Measurements from ENCODE around the gene TTC33.

Gene TTC33

DNA sequence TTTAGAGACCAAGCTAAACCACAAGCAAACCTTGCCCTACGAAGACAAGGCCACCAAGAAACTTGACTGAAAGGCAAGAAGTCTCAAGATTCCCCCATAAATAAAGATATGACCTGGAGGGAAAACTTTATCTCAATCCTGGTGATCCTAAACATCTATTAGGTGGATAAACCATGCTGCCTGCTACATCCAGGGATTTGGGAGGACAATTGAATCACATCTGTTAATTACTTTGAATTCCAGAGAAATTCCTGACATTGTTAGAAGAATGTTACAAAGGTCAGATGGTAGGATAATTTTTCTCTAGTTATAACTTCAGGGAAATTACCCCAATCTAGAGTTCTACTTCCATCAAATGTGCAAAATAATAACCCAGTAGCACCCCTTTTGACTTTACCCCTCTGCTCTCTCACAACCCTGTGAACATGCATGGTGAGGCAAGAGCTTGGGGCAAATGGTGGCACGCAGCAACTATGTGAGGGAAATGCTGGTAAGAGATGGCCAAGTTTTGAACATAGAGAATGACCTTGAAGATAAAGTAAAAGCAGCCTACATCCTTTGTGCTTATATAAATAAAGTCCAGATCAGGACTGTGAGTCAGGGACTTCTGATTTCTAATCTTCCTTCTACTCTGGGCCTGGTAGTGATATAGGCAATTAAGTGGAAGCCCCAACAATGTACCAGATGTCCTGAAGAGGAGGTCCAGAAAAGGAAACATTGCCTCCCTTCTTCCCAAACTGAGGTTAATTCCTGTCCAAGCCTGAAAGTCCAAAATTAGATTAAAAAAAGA lies 133.1 kb downstream of the TTC33 start:
- no peaks in the 10 kb centered on the region for H3K4me1 ChIP-seq (ENCODE audit: low read length)
- H3K4me2 ChIP-seq (ENCODE audit: low read length): no peak overlapping the region
- no peak overlapping the region for H3K9ac ChIP-seq (ENCODE audit: low read length)
- no peak overlapping the region for H3K27ac ChIP-seq (ENCODE audit: low read length)
- H3K27me3 ChIP-seq (ENCODE audit: low read depth, low read length): no peaks in the 10 kb centered on the region
- no peaks in the 10 kb centered on the region for H4K20me1 ChIP-seq (ENCODE audit: insufficient read depth, low read length)
- H3K79me2 ChIP-seq (ENCODE audit: low read length): no peaks in the 10 kb centered on the region
- no peaks in the 10 kb centered on the region for H3K36me3 ChIP-seq (replicated peaks; ENCODE audit: low read depth, low read length)
- no peaks in the 10 kb centered on the region for H3K9me3 ChIP-seq (ENCODE audit: insufficient read depth, low read length)
- no peak overlapping the region for H3K4me3 ChIP-seq (ENCODE audit: low read length)
- TF ChIP-seq, protein P1, sequence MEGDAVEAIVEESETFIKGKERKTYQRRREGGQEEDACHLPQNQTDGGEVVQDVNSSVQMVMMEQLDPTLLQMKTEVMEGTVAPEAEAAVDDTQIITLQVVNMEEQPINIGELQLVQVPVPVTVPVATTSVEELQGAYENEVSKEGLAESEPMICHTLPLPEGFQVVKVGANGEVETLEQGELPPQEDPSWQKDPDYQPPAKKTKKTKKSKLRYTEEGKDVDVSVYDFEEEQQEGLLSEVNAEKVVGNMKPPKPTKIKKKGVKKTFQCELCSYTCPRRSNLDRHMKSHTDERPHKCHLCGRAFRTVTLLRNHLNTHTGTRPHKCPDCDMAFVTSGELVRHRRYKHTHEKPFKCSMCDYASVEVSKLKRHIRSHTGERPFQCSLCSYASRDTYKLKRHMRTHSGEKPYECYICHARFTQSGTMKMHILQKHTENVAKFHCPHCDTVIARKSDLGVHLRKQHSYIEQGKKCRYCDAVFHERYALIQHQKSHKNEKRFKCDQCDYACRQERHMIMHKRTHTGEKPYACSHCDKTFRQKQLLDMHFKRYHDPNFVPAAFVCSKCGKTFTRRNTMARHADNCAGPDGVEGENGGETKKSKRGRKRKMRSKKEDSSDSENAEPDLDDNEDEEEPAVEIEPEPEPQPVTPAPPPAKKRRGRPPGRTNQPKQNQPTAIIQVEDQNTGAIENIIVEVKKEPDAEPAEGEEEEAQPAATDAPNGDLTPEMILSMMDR (IDR thresholded peaks at IDR 0.05; ENCODE audit: low read depth, low read length): no peak
- TF ChIP-seq EZH2phosphoT487 (IDR thresholded peaks at IDR 0.05; ENCODE audit: low read depth): no peak
- H2AFZ ChIP-seq (ENCODE audit: low read depth, low read length): no peak overlapping the region

- TF ChIP-seq EZH2phosphoT487 (IDR thresholded peaks at IDR 0.05; ENCODE audit: low read depth): no peak
- TF ChIP-seq, protein P1 (IDR thresholded peaks at IDR 0.05; ENCODE audit: low read depth, low read length): no peak
- Histone ChIP-seq H3K4me1 (ENCODE audit: low read length) (peaks cover 20% of the 10 kb centered on the region), H3K27ac (ENCODE audit: low read length) (no peak overlapping the region), H3K79me2 (ENCODE audit: low read length) (no peaks in the 10 kb centered on the region), H3K4me2 (ENCODE audit: low read length) (no peak overlapping the region), H3K9ac (ENCODE audit: low read length) (no peak overlapping the region), H4K20me1 (ENCODE audit: insufficient read depth, low read length) (no peaks in the 10 kb centered on the region), H3K4me3 (ENCODE audit: low read length) (no peak overlapping the region), H2AFZ (ENCODE audit: low read depth, low read length) (no peak overlapping the region), H3K36me3 (replicated peaks; ENCODE audit: low read depth, low read length) (no peaks in the 10 kb centered on the region), H3K27me3 (ENCODE audit: low read depth, low read length) (no peaks in the 10 kb centered on the region), H3K9me3 (ENCODE audit: insufficient read depth, low read length) (no peaks in the 10 kb centered on the region)
Measured at GRCh38 chr5:40619421-40619820, 136.3 kb downstream of the TTC33 start.

DNA sequence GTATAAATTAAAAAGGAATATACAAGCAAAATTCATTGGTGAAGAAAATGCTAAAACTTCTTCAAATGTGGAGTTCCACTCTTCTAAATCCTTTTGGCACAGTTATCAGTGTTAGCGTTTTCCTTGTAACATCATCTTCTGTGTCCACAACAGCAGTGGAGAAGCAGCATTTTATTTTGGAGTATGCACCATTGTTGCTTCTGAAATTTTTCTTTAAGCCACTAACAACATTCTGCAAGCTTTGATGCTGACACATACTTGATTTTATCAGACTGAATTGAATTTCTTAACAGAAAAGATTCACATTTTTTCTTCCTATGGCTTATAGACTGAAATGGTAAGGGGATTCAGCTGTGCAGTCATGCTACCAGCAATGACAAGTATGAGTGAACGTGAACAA lies 136.8 kb downstream of the TTC33 start:
- peaks cover 20% of the 10 kb centered on the region for H3K4me1 ChIP-seq (ENCODE audit: low read length)
- H2AFZ ChIP-seq (ENCODE audit: low read depth, low read length): no peak overlapping the region
- H4K20me1 ChIP-seq (ENCODE audit: insufficient read depth, low read length): no peaks in the 10 kb centered on the region
- no peaks in the 10 kb centered on the region for H3K79me2 ChIP-seq (ENCODE audit: low read length)
- no peaks in the 10 kb centered on the region for H3K9me3 ChIP-seq (ENCODE audit: insufficient read depth, low read length)
- H3K4me2 ChIP-seq (ENCODE audit: low read length): no peak overlapping the region
- no peak overlapping the region for H3K4me3 ChIP-seq (ENCODE audit: low read length)
- H3K27ac ChIP-seq (ENCODE audit: low read length): no peak overlapping the region
- TF ChIP-seq, protein P1 (IDR thresholded peaks at IDR 0.05; ENCODE audit: low read depth, low read length): no peak
- TF ChIP-seq EZH2phosphoT487 (IDR thresholded peaks at IDR 0.05; ENCODE audit: low read depth): no peak
- H3K9ac ChIP-seq (ENCODE audit: low read length): no peak overlapping the region
- no peaks in the 10 kb centered on the region for H3K36me3 ChIP-seq (replicated peaks; ENCODE audit: low read depth, low read length)
- no peaks in the 10 kb centered on the region for H3K27me3 ChIP-seq (ENCODE audit: low read depth, low read length)

DNA sequence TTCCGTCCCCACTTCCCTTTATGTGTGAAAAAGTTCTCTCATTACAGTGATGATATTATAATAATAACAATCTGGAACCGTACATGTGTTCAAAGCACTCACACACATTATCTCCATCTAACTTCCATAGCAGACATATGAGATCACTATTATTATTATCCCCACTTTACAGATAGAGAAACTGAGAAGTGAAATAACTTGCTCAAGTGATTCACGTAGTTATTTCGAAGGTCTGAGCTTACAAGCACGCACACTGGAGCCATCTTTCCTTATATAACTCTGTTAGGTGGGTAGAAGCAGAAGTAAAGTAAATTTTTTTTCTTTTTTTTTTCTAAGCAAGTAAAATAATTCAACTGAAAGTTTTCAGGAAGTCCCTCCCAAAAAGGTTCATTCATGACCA lies 139.0 kb downstream of the TTC33 start:
- Histone ChIP-seq H3K4me2 (ENCODE audit: low read length) (peak overlapping the region; percentile 42), H3K36me3 (replicated peaks; ENCODE audit: low read depth, low read length) (no peaks in the 10 kb centered on the region), H3K79me2 (ENCODE audit: low read length) (no peaks in the 10 kb centered on the region), H3K4me1 (ENCODE audit: low read length) (peaks cover 20% of the 10 kb centered on the region), H2AFZ (ENCODE audit: low read depth, low read length) (0 out of 2 replicates have a peak overlapping the region, but pooled peaks have one; percentile 3), H3K9ac (ENCODE audit: low read length) (no peak overlapping the region), H3K9me3 (ENCODE audit: insufficient read depth, low read length) (no peaks in the 10 kb centered on the region), H3K27me3 (ENCODE audit: low read depth, low read length) (no peaks in the 10 kb centered on the region), H3K27ac (ENCODE audit: low read length) (no peak overlapping the region), H4K20me1 (ENCODE audit: insufficient read depth, low read length) (no peaks in the 10 kb centered on the region), H3K4me3 (ENCODE audit: low read length) (peak overlapping the region; percentile 38)
- TF ChIP-seq EZH2phosphoT487 (IDR thresholded peaks at IDR 0.05; ENCODE audit: low read depth): no peak
- TF ChIP-seq, protein P1 (IDR thresholded peaks at IDR 0.05; ENCODE audit: low read depth, low read length): no peak

Measured in OCI-LY3 (cell line).